Heart right ventricle (tissue), 16 donors: ENCODE results near the gene IFI44L. TPM values are rescaled to one million over a fixed set of nuclear protein-coding genes. Genes with fewer than 3 reads are reported as not detected.

Experiments used
- ATAC-seq, 8 donors: fragments of 200-7000 bp; cut with Tn5 transposase; one replicate each; pipeline ENCODE4 v1.9.1; 2020; ENCODE audit warnings: mild to moderate bottlenecking in 8 of 8, moderate library complexity in 8 of 8, moderate number of reproducible peaks in 1 of 8
- DNase-seq, 2 donors: peaks; one replicate each; pipeline ENCODE4 v3.0.0-alpha.2; 2020
- H3K27ac ChIP-seq, 10 donors: fragments of 200-600 bp; sonication (generic) in 2 of 10; one replicate each; pipeline versions ENCODE4 v1.5.0 to v1.8.0; 2020 to 2022; ENCODE audit warnings: mild to moderate bottlenecking in 3 of 10
- H3K27me3 ChIP-seq, 7 donors: fragments of 200-600 bp; one replicate each; pipeline ENCODE4 v1.8.0; 2021 to 2022; ENCODE audit warnings: mild to moderate bottlenecking in 2 of 7
- H3K36me3 ChIP-seq, 9 donors: fragments of 200-600 bp; sonication (generic) in 1 of 9; one replicate each; pipeline versions ENCODE4 v1.5.0 to v1.8.0; 2020 to 2022; ENCODE audit warnings: mild to moderate bottlenecking in 2 of 9
- H3K4me1 ChIP-seq, 9 donors: fragments of 200-600 bp; sonication (generic) in 1 of 9; one replicate each; pipeline versions ENCODE4 v1.5.0 to v1.8.0; 2020 to 2022; ENCODE audit warnings: mild to moderate bottlenecking in 4 of 9
- H3K4me3 ChIP-seq, 10 donors: fragments of 200-600 bp; sonication (generic) in 2 of 10; one replicate each; pipeline versions ENCODE4 v1.5.0 to v1.8.0; 2020 to 2022; ENCODE audit warnings: mild to moderate bottlenecking in 7 of 10, moderate library complexity in 2 of 10
- H3K9me3 ChIP-seq, 11 donors: fragments of 200-600 bp in 10 of 11; sonication (generic) in 2 of 11; one replicate each; pipeline versions ENCODE4 v1.5.0 to v1.8.0; 2013 to 2022; ENCODE audit warnings: mild to moderate bottlenecking in 2 of 11, control low read depth in 1 of 11, moderate library complexity in 1 of 11
- CTCF ChIP-seq, 9 donors: fragments of 200-600 bp; sonication (generic) in 2 of 9; IDR thresholded peaks; one replicate each; pipeline versions ENCODE4 v1.5.0 to v1.8.0; 2021 to 2022; ENCODE audit warnings: antibody characterized with exemption in 9 of 9, mild to moderate bottlenecking in 5 of 9, moderate library complexity in 1 of 9
- WGBS, 2 donors: extraction: QIAGEN DNeasy Blood & Tissue Kit; methylation state at CpG; one replicate each; pipeline ENCODE4 v1.1.7; 2013; ENCODE audit warnings: inconsistent platforms in 1 of 2; 5-methylcytosine and 5-hydroxymethylcytosine counted together
- intact Hi-C, 10 donors: fragments of 100-400 bp; cut with DNase I; formaldehyde crosslinking; loops; one replicate each; pipeline versions ENCODE4 v1.11.1 to v1.14.2; 2022
- polyA plus RNA-seq, 2 donors: library from polyadenylated mRNA; stranded (reverse); fragments of 200-250 nt; gene quantifications; one replicate each; pipeline ENCODE4 v1.2.3, GENCODE V29; 2013
- total RNA-seq, 10 donors: library from RNA; stranded (reverse); fragmentation: NEBNext Ultra II Directional in 3 of 10; extraction: Animal tissue kit (Norgen Biotek cat#: 25700) in 3 of 10; gene quantifications; one replicate each; pipeline versions ENCODE4 v1.2.1 to v1.2.4, GENCODE V29; 2021 to 2023
- donor health status: Arrhythmogenic right ventricular cardiomyopathy.
- donor health status: ischemic (EF 13 %, LVEDD 7.1; RV severe dilation, severe dysfunction).
- donor health status: healthy with polysubstance abuse.
- donor health status: DM: no; HTN: yes; CAD: no.
- donor health status: DM: no; HTN: no; CAD: no.
- donor health status: ischemic (EF 25% LVEDD 6.9; RV normal size, moderate dysfunction).
- donor health status: ischemic (EF 25% LVEDD 5.7; RV mildly dilated, moderate dysfunction).
- donor health status: healthy.
- donor health status: DM: yes; HTN: yes; CAD: no.
- donor health status: Ischemic cardiomyopathy.
- donor health status: ischemic (EF 35%, LVEDD 5.7; RV mildly dilated, moderate dysfunction).
- donor health status: nonischemic (EF 11% LVEDD 7.7; RV severe dilation, severe dysfunction).
- donor health status: DM: yes; HTN: yes; CAD: no.
- donor health status: PGD.
- donor health status: ischemic (EF 29% LVEDD 5.4; RV normal size, mild dysfunction).
- donor health status: nonischemic (EF 23%, LVEDD 6.1; RV moderate dilation, normal function).

The IFI44L gene
- total and polyA plus RNA-seq, 12 donors, result 3.0 to 47.7 (median 11.0) TPM

GRCh38 chr1:78677788-78678187 lies 57.5 kb downstream of the IFI44L start:
- 90 to 92% methylated on average over 3 of the region's 3 CpGs for WGBS, 2 donors
- Histone ChIP-seq H3K4me3 (no peak overlapping the region), H3K9me3 (no peaks in the 10 kb centered on the region), H3K4me1 (no peaks in the 10 kb centered on the region), H3K36me3 (peaks cover 0 to under 1% (median 0%) of the 10 kb centered on the region in 9 donors), H3K27ac (no peak overlapping the region), H3K27me3 (no peaks in the 10 kb centered on the region)
- no peak for TF ChIP-seq CTCF (IDR thresholded peaks at IDR 0.05)
- ATAC-seq (no peak), DNase-seq (no peak)
- intact Hi-C loops, result loop anchor here in 8 of 10 donors (2.0 to 10.0 kb wide), 8 partner anchors 60 to 535 kb away; no protein-coding TSS in a partner anchor

GRCh38 chr1:78678324-78678723 lies 58.1 kb downstream of the IFI44L start:
- TF ChIP-seq CTCF (IDR thresholded peaks at IDR 0.05), result no peak
- intact Hi-C loops, result loop anchor here in 6 of 10 donors (5.0 to 10.0 kb wide), 5 partner anchors 61 to 536 kb away; no protein-coding TSS in a partner anchor
- no peaks in the 10 kb centered on the region for H3K36me3 ChIP-seq

GRCh38 chr1:78681265-78681664 lies 61.0 kb downstream of the IFI44L start:
- Histone ChIP-seq H3K27ac (no peak overlapping the region), H3K36me3 (no peaks in the 10 kb centered on the region), H3K9me3 (no peaks in the 10 kb centered on the region), H3K4me3 (no peak overlapping the region), H3K27me3 (no peaks in the 10 kb centered on the region), H3K4me1 (no peaks in the 10 kb centered on the region)
- no peak for TF ChIP-seq CTCF (IDR thresholded peaks at IDR 0.05)
- no peak for DNase-seq
- intact Hi-C loops, result loop anchor here in 2 of 10 donors (5.0 kb wide), 2 partner anchors 534 to 539 kb away; no protein-coding TSS in a partner anchor
- ATAC-seq, result no peak
- WGBS, 2 donors, result 63 to 69% methylated on average over 2 of the region's 2 CpGs

More at GRCh38 chr1:78678324-78678723, 58.1 kb downstream of the IFI44L start:
- ATAC-seq (no peak), DNase-seq (no peak)
- H3K27me3 ChIP-seq, result no peaks in the 10 kb centered on the region
- no peaks in the 10 kb centered on the region for H3K9me3 ChIP-seq
- H3K4me1 ChIP-seq, result no peaks in the 10 kb centered on the region
- H3K4me3 ChIP-seq, result no peak overlapping the region
- no peak overlapping the region for H3K27ac ChIP-seq

- H3K4me1 ChIP-seq, result no peaks in the 10 kb centered on the region
- TF ChIP-seq CTCF (IDR thresholded peaks at IDR 0.05), result no peak
- DNase-seq, result no peak
- no peak for ATAC-seq
- H3K4me3 ChIP-seq, result no peak overlapping the region
- 48 to 54% methylated on average over 3 of the region's 3 CpGs for WGBS, 2 donors
- intact Hi-C loops, result loop anchor here in 2 of 10 donors (5.0 kb wide), 2 partner anchors 535 to 540 kb away; no protein-coding TSS in a partner anchor
- H3K9me3 ChIP-seq, result no peaks in the 10 kb centered on the region
- no peak overlapping the region for H3K27ac ChIP-seq
- no peaks in the 10 kb centered on the region for H3K36me3 ChIP-seq
- no peaks in the 10 kb centered on the region for H3K27me3 ChIP-seq
These were observed 62.2 kb downstream of the IFI44L start for GRCh38 chr1:78682496-78682895.
